Neuron (in vitro differentiated cells): Measurements from ENCODE around the gene SEMA7A.

ENCODE experiments used
- H2AFZ ChIP-seq: one replicate; pipeline ENCODE4 v1.6.1; 2013; ENCODE audit warnings: low read depth, mild to moderate bottlenecking, inconsistent platforms, low read length, moderate library complexity
- H3K27me3 ChIP-seq: one replicate; pipeline ENCODE4 v1.6.1; 2013; ENCODE audit warnings: low read length; ENCODE audit not compliant: insufficient read depth
- H3K36me3 ChIP-seq: one replicate; pipeline ENCODE4 v1.6.1; 2013; ENCODE audit warnings: low read length; ENCODE audit not compliant: insufficient read depth
- H3K4me1 ChIP-seq: one replicate; pipeline ENCODE4 v1.6.1; 2013; ENCODE audit warnings: low read length; ENCODE audit not compliant: insufficient read depth
- H3K4me3 ChIP-seq: 2 replicates; pipeline ENCODE4 v1.5.1; 2013; ENCODE audit warnings: mild to moderate bottlenecking, low read length, moderate library complexity
- H3K9me3 ChIP-seq: one replicate; pipeline ENCODE4 v1.6.1; 2013; ENCODE audit warnings: low read length

Gene SEMA7A

DNA sequence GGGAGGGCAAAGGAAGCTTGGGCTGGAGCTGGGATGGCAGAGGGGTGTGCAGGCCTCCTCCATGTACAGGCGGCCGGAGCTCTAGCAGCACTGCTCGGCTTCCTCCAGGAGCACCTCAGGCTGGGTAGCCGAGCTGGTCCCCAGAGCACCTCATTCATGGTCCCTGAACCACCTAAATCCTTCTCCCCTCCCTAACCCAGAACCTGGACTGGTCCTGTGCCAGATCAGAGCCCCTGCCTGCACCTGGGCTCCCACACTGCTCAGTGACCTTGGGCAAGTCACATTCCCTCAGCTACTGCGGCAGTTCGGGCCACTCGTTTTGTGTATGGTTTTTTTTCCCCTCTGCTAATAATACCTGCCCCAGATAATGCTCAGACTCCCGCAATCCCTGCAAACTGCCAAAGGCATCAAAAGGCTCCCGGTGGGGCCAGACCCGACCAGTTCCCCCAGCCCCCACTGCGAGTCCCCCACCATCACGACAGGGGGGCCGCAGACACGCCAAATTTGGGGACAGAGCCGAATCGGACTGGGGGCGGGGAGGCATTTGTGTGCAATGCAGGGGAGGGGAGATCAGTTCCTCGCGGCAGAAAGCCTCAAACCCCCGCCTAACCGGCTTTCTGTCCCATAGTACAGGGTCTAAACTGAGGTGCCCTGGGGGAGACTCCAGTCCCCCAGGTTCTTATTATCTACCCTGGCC lies 1.3 kb downstream of the SEMA7A start:
- H3K4me1 ChIP-seq: peaks cover 16% of the 10 kb centered on the region
- peak overlapping the region; percentile 97 for H2AFZ ChIP-seq
- H3K9me3 ChIP-seq: no peaks in the 10 kb centered on the region
- peak overlapping the region; percentile 81 for H3K4me3 ChIP-seq
- H3K36me3 ChIP-seq: no peaks in the 10 kb centered on the region
- peaks cover 12% of the 10 kb centered on the region for H3K27me3 ChIP-seq

DNA sequence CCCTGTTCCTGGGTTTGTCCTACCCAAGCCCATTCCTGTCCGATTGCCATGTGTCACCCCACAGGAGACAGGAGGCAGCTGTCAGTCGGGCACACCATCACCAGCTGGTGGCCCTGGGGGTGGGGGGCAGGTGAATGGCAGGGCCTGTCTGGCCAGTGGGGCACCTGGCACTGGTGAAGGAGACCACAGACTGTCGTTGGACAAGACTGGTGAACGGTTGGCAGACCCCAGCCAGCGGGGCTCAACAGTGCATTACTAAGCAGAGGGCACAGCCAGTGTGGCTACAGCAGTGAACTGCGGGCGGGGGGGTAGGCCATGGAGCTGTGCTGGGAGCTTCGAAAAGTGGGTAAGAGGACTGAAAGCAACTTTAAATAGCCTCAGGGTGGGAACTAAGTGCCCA lies 2.1 kb downstream of the SEMA7A start:
- Histone ChIP-seq H3K27me3 (peaks cover 12% of the 10 kb centered on the region), H3K36me3 (no peaks in the 10 kb centered on the region), H3K4me1 (peaks cover 16% of the 10 kb centered on the region), H3K4me3 (no peak overlapping the region), H3K9me3 (no peaks in the 10 kb centered on the region), H2AFZ (no peak overlapping the region)

DNA sequence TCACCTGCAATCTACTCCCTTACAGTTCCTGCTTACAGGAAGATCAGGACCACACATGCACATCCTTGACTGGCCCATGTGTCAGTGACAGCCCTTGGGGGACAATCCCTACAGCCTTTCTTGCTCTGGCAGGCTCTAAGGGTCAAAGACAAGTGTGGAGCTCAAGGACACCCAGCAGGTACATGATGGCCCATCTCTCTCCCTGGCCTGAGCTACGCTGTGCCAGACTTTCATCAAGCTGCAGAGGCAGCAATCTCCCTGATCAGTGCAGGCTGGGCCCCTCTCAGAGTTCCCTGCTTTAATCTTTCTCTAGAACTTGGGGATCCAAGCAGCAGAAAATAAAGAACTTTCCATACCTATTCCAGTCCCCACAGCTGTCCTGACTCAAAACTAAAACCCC lies 2.6 kb downstream of the SEMA7A start:
- Histone ChIP-seq H3K9me3 (no peaks in the 10 kb centered on the region), H2AFZ (no peak overlapping the region), H3K4me1 (peaks cover 16% of the 10 kb centered on the region), H3K27me3 (peaks cover 12% of the 10 kb centered on the region), H3K4me3 (no peak overlapping the region), H3K36me3 (no peaks in the 10 kb centered on the region)

GRCh38 chr15:74430510-74430951 lies 3.2 kb downstream of the SEMA7A start:
- Histone ChIP-seq H2AFZ (no peak overlapping the region), H3K27me3 (peaks cover 12% of the 10 kb centered on the region), H3K9me3 (no peaks in the 10 kb centered on the region), H3K4me3 (no peak overlapping the region), H3K4me1 (peaks cover 16% of the 10 kb centered on the region), H3K36me3 (no peaks in the 10 kb centered on the region)

- H2AFZ ChIP-seq: no peak overlapping the region
- no peaks in the 10 kb centered on the region for H3K36me3 ChIP-seq
- no peak overlapping the region for H3K4me3 ChIP-seq
- H3K27me3 ChIP-seq: peaks cover 11% of the 10 kb centered on the region
- peaks cover 14% of the 10 kb centered on the region for H3K4me1 ChIP-seq
- no peaks in the 10 kb centered on the region for H3K9me3 ChIP-seq
Measured at GRCh38 chr15:74429781-74430400, 3.9 kb downstream of the SEMA7A start.

DNA sequence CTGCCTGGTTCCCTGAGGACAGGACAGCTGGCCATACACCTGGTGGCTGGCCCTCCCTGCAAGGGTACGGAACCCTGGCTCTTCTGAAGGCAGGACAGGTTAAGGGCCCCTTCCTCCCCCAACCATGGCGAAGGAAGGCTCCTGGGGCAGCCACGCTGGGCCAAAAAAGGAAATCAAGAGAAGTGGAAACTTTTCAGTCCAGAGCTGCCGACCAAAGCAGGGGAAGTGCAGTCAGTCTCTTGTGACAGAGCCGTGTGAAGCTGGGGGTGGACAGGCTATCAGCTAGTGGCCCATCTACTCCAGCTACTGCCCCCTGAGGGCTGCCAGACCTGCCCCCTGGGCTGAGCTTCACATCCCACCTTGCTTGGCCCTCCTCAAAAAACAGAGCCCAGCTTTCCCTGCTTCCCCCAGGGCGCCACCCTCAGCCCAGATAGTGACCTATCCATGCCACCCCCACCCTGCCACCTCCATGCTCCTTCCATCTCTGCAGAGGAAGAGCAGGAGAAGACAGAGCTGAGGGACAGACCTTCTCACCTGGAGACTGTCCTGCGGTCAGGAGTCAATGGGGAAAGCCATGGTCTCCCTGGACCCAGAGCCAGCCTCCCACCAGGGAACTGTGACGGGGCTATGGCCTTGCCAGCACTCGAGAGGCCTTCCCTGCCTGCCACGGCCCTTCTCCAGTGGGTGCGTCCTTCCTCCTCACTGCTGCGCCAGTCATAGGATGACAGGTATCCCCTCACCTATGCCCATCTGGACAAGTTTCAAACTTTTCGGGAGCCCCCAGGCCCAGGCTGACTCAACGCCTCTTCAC lies 4.6 kb downstream of the SEMA7A start:
- H2AFZ ChIP-seq: no peak overlapping the region
- H3K9me3 ChIP-seq: no peaks in the 10 kb centered on the region
- no peaks in the 10 kb centered on the region for H3K36me3 ChIP-seq
- H3K27me3 ChIP-seq: peaks cover 8% of the 10 kb centered on the region
- H3K4me3 ChIP-seq: no peak overlapping the region
- H3K4me1 ChIP-seq: peaks cover 11% of the 10 kb centered on the region

- peaks cover 8% of the 10 kb centered on the region for H3K27me3 ChIP-seq
- no peak overlapping the region for H3K4me3 ChIP-seq
- H3K36me3 ChIP-seq: no peaks in the 10 kb centered on the region
- H2AFZ ChIP-seq: no peak overlapping the region
- H3K4me1 ChIP-seq: peaks cover 8% of the 10 kb centered on the region
- H3K9me3 ChIP-seq: no peaks in the 10 kb centered on the region
Measured at GRCh38 chr15:74428442-74428787, 5.3 kb downstream of the SEMA7A start.

GRCh38 chr15:74427607-74428441 lies 5.9 kb downstream of the SEMA7A start:
- Histone ChIP-seq H3K4me1 (peaks cover 10% of the 10 kb centered on the region), H3K4me3 (no peak overlapping the region), H2AFZ (no peak overlapping the region), H3K27me3 (peaks cover 8% of the 10 kb centered on the region), H3K36me3 (no peaks in the 10 kb centered on the region), H3K9me3 (no peaks in the 10 kb centered on the region)

DNA sequence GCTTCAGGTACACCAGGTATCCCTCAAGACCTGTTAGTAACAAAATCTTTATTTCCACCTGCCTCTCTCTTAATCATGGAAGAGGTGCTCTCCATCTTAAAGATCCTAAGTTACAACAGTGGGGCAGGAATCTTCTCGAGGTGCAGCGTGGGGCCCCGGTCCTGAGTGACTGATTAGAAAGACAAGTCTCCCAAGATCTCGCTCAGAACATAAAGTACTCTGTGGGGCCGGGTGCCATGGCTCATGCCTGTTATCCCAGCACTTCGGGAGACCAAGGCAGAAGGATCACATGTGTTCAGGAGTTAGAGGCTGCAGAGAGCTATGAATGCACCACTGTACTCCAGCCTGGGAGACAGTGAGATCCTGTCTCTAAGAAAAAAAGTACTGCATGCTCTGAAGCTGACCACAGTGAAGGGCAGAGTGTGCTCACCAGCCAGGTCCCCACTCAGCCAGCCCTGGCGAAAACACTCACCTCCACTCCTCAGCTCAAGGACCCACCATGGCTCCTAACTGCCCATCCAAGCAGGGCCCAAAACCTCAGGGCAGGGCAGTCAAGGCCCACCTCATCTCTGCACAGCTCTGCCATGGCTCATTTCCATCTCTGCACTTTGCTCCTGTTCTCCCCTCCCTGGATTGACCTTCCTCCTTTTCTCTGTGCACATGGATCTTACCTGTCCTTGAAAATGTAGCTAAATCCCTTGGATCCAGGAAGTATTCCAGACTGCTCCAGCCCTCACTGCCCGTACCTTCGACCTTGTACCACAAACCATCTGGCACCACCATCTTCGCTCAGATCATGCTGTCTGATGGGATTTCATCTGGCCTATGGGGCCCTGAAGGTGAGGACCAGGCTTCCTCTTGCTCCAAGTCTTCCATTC lies 7.1 kb downstream of the SEMA7A start:
- H3K9me3 ChIP-seq: no peaks in the 10 kb centered on the region
- H3K4me1 ChIP-seq: peaks cover 19% of the 10 kb centered on the region
- no peak overlapping the region for H3K4me3 ChIP-seq
- H3K36me3 ChIP-seq: no peaks in the 10 kb centered on the region
- H3K27me3 ChIP-seq: peaks cover under 1% of the 10 kb centered on the region
- no peak overlapping the region for H2AFZ ChIP-seq

GRCh38 chr15:74425630-74426029 lies 8.1 kb downstream of the SEMA7A start:
- Histone ChIP-seq H3K4me1 (peaks cover 28% of the 10 kb centered on the region), H2AFZ (no peak overlapping the region), H3K4me3 (no peak overlapping the region), H3K27me3 (no peaks in the 10 kb centered on the region), H3K36me3 (no peaks in the 10 kb centered on the region), H3K9me3 (no peaks in the 10 kb centered on the region)

GRCh38 chr15:74424901-74425528 lies 8.7 kb downstream of the SEMA7A start:
- peaks cover 29% of the 10 kb centered on the region for H3K4me1 ChIP-seq

More at GRCh38 chr15:74424901-74425528, 8.7 kb downstream of the SEMA7A start:
- H3K4me3 ChIP-seq: no peak overlapping the region
- H3K36me3 ChIP-seq: no peaks in the 10 kb centered on the region
- H3K27me3 ChIP-seq: no peaks in the 10 kb centered on the region
- H2AFZ ChIP-seq: no peak overlapping the region
- no peaks in the 10 kb centered on the region for H3K9me3 ChIP-seq
